Measurements from ENCODE around the gene RSPRY1.
"Not testable (repeated sequence)": the region's sequence is repeated elsewhere in the genome, so short reads cannot be mapped to it uniquely, and the experiment has no call there.

RSPRY1 gene

DNA sequence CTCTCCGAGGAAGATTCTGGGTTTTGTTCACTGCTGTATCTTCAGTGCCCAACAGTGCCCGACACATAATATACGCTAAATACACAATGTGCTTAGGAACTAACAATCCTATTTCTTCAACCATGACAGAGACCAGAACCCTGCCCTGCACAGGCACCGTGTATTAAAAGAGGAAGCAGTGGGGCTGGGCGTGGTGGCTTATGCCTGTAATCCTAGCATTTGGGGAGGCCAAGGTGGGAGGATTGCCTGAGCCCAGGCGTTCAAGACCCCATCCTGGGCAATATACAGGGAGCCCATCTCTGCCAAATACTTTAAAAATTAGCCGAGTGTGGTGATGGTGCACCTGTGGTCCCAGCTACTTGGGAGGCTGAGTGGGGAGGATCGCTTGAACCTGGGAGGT is 78.3 kb downstream of the RSPRY1 start:
- peak overlapping the region in 6 of 21 experiments; percentile 4 to 78 (median 57) for H3K27ac ChIP-seq
- H3K4me3 ChIP-seq, result no peak overlapping the region

DNA sequence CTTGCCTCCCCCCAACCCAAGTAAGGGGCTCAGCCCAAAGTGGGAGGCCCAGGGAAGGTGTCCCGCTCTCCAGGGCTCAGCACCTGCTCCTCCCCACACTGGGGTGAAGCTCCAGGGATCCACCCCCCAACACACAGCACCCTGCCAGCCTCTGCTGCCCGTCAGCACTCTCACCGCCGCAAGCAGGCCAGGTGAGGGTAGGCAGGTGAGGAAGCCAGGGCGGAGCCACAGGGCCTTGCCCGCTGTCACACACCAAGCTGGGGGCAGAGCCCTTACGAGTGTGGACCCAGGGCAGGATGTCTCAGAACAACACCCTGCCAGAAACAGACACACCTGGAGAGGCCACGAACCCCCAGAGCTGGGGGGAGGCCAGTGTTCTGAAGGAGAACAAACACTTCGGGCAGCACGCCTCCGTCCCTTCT is 78.8 kb downstream of the RSPRY1 start:
- H3K4me3 ChIP-seq, result no peak overlapping the region
- peak overlapping the region in 13 of 21 experiments; percentile 3 to 83 (median 58) for H3K27ac ChIP-seq

DNA sequence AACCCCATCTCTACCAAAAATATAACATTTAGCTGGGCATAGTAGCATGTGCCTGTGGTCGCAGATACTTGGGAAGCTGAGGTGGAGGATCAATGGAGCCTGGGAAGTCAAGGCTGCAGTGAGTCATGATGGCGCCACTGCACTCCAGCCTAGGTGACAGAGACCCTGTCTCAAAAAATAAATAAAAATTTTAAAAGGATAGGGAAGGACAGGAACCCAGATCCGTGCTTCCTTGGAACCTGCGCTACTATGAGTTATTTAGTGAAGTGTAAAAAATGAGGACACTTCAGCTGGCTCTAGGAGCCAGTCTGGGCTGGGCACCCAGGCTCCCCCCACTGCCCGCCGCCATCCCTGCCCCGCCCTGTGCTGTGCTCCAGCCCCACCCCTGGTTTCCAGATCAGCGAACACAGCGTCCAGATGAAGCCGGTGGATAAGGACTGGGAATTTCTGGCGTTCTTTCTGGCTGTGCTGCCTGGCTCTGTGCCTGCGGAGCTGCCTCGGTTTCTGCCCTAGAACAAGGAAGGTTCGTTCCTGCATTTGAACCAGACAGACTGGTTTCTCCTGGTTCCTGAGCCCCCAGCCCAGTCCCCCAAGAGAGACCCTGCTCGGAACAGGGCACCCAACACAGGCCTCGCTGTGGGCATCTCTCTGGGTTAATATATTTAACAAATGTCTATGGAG is 79.9 kb downstream of the RSPRY1 start:
- H3K27ac ChIP-seq, result peak overlapping the region in 19 of 21 experiments; percentile 3 to 83 (median 58)
- H3K4me3 ChIP-seq, result no peak overlapping the region

DNA sequence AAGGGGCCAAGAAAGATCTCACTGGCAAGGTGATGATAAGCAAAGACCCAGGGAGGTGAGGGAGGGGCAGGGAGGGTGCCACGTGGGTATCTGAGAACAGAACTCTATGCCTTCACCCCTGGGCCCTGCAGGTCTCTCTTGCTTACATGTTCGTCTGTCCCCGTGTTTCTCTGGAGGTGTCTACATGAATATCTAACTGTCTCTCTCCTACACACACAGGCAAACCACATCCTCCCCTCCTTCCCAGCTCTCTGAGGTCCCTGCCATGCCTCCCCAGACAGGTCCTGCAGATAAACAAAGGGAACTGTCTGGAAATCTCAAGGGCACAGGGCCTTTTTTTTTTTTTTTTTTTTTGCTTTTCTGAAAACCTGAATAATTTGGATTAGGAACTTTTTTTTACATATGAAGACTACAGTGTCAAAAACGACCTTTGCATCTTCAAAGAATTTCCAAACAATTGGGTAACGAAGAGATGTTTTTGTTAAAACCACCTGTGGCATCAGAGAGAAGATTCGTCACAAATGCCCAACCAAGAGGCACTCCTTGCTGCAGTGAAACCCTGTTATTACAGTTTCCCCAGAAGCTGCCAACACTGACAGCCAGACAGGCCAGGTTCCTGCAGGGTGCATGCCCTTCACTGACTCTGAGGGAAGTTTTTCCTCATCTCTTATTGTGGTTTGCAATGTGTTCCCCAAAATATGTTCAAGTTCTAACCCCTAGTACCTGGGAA is 80.6 kb downstream of the RSPRY1 start:
- H3K4me3 ChIP-seq, result no peak overlapping the region

DNA sequence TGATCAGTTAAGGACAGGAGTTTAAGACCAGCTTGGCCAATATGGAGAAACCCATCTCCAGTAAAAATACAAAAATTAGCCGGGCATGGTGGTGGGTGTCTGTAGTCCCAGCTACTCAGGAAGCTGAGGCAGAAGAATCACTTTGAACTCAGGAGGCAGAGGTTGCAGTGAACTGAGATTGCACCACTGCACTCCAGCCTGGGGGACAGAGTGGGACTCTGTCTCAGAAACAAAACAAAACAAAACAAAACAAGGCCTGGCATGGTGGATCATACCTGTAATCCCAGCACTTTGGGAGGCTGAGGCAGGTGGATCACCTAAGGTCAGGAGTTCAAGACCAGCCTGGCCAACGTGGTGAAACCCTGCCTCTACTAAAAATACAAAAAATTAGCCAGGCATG is 81.2 kb downstream of the RSPRY1 start:
- H3K4me3 ChIP-seq, result not testable (repeated sequence)
- H3K27ac ChIP-seq, result peak overlapping the region in 10 of 21 experiments; percentile 28 to 83 (median 69)

More for the DNA sequence above, 80.6 kb downstream of the RSPRY1 start:
- H3K27ac ChIP-seq, result peak overlapping the region in 16 of 21 experiments; percentile 11 to 83 (median 68)

DNA sequence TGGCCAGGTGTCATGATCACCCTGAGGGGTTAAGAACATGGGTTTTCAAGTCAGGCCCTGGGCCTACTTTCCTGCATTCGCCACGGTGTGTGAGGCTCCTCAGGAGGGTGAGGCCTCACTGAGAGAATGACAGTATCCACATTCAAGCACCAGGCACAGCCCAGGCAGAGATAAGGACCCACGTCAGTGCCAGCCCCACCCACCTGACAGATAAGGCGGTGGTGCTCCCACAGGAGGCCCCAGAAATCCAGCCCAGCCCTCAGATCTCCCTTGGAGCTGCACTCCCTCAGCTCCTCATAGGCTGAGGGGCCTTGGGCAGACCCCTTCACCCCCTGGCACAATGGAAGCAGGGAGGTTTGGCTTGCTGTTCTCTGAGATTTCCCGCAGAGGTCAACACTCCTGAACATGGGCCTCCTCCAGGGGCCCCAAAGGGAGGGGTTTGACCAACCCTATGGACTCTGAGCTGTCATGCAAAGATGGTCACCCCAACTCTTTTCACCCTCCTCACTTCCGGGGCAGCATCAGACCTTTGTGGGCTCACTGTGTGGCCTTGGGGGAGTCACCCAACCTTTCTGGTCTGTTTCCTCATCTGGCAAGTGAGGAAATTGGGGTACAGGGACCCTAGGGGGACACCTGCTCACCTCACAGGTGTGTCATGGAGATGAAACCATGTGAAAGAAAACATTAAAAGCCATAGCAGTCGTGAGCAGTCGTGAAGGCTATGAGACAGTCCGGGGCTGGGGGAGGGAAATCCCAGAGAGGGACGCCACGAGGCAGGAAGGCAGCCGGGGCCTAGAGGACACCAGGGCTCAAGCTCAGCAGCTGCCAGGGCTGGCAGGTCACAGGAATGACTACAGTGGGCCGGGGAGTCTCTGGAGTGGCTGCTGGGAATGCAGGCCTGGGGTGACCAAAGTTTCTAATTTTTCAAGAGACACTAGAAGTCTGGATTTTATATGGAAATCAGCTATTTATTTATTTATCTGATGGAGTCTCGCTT is 83.0 kb downstream of the RSPRY1 start:
- H3K27ac ChIP-seq, result peak overlapping the region in 8 of 21 experiments; percentile 19 to 83 (median 53)
- no peak overlapping the region for H3K4me3 ChIP-seq

DNA sequence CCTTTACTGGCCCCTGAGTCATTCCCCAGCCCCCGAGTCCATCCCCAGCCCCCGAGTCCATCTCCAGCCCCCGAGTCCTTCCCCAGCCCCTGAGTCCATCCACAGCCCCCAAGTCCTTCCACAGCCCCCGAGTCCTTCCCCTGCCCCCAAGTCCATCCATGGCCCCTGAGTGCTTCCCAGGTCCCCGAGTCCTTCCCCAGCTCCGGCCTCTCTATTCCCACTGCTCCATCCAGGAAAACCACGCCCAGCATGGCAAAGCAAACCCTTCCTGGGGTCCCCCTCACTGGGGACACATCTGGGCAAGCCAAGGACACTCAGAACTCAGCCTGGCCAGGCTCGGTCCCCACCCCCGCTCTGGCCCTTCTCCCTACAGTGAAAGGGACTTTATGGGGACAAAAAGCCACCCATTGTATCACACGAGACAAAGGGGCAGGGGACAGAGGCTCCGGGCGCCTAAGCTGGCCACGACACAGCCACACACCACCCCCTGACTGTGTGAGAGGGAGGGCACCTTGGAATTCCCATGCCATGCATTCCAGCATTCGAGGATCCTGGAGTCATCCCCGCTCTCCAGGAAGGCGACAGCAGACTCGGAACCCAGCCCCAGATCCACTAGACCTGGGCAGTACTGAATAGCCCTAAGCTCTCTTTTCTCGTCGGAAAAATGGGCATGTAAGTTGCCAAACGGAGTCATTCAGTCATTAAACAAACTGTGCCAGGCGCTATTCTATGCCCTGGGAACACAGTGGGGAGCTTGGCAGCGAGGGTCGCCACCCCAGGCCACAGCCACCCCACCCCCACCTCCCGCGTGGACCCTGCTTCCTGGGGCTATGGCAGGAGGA is 84.3 kb downstream of the RSPRY1 start:
- Histone ChIP-seq H3K27ac (no peak overlapping the region), H3K4me3 (no peak overlapping the region)

DNA sequence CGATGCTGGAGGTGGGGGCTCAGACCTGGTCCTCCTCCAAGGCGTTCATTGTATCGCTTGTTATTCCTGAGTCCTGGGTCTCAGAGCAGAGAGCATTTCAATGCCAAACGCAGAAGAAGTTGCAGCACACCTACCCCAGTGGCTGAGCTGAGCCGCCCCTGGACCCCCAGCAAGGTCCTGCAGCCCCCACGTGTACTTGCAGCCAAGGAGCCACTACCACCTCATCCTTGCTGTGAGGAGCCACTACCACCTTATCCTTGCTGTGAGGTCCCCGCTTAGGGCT is 84.9 kb downstream of the RSPRY1 start:
- Histone ChIP-seq H3K4me3 (no peak overlapping the region), H3K27ac (no peak overlapping the region)

DNA sequence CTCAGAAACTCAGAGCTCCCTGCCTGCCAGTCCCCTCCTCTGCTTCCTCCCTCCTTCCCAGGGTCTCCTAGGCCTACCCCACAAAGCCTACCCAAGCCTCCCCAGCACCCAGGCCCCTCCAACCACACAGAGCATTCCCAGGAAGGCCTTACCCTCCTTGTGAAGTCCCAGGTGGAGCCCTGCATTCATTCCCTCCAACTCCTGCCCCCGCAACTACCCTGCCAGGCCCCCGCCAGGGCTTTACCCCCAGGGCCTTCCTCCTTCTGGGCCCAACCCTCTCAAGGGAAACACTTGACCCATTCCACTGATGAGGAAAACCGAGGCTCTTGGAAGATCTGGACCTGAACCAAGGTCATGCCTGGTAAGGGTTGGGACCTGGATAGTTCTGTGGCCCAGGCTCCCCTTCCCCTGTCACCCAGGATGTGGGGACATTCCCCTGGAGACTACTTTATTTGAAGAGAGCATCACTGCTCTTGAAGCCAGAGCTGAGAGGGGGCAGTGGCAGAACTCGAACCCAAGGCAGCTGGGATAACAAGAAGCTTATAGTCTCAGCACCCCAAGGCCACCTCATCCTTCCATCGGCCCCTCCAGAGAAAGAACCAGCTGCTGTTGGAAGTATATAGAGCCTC is 85.9 kb downstream of the RSPRY1 start:
- no peak overlapping the region for H3K4me3 ChIP-seq
- peak overlapping the region in 2 of 21 experiments; percentile 4 to 30 for H3K27ac ChIP-seq

DNA sequence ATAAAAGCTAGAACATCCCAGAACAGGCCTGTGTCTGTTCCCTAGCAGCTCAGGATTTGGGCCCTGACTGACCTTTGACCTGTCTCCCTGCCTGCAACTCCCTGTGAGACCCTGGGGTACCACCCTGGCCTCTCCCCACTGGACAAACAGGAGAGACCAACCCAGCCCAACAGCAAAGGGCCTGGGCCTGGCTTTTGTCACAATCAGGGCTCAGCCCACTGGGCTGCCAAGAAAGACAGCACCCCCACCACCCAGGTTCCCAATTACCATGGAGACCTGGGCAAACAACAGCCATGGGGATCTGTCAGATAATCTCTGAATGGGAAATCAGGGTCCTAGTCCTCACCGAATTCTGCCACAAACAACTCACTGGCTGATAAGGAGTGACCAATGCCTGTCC is 87.2 kb downstream of the RSPRY1 start:
- no peak overlapping the region for H3K4me3 ChIP-seq
- no peak overlapping the region for H3K27ac ChIP-seq

DNA sequence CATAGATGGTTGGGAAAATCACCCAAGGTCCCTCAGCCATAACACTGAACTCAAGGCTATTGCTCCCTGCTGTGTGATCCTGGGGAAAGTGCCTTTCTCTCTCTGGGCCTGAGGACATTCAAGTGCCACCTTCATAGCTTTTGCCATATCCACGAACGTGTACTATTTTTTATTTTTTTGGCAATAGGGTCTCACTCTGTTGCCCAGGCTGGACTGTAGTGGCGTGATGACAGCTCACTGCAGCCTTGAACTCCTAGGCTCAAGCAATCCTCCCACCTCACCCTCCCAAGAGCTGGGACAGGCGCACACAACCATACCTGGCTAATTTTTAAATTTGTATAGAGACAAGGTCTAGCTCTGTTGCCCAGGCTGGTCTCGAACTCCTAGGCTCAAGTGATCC is 87.7 kb downstream of the RSPRY1 start:
- Histone ChIP-seq H3K27ac (no peak overlapping the region), H3K4me3 (no peak overlapping the region)

DNA sequence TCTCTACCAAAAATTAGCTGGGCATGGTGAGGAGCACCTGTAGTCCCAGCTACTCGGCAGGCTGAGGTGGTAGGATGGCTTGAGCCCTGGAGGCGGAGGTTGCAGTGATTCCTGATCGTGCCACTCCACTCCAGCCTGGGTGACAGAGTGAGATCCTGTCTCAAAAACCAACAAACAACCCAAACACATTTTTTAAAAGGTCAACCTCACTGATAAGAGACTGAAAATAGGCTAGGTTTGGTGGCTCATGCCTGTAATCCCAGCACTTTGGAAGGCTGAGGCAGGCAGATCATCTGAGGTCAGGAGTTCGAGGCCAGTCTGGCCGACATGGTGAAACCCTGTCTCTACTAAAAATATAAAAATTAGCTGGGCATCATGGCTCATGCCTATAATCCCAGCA is 89.8 kb downstream of the RSPRY1 start:
- H3K27ac ChIP-seq, result peak overlapping the region in 12 of 21 experiments; percentile 0 to 74 (median 26)
- H3K4me3 ChIP-seq, result not testable (repeated sequence)

DNA sequence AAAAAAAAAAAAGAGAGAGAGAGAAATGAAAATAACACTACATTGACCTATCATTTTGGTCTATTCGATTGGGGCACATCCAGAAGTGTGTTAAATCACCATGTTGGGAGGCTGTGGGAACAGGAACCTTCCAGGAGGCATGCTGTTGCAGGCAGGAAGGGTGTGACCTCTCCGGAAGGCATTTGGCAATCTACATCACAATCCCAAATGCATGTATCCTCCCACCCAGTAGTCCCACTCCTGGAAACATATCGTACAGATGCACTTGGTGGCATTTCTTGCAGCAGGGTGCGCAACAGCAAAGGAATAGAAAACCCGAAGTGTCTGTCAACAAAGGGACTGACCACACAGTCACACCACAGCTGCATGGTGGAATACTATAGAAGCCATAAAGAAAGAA is 90.5 kb downstream of the RSPRY1 start:
- H3K27ac ChIP-seq, result peak overlapping the region in 6 of 21 experiments; percentile 10 to 73 (median 26)

DNA sequence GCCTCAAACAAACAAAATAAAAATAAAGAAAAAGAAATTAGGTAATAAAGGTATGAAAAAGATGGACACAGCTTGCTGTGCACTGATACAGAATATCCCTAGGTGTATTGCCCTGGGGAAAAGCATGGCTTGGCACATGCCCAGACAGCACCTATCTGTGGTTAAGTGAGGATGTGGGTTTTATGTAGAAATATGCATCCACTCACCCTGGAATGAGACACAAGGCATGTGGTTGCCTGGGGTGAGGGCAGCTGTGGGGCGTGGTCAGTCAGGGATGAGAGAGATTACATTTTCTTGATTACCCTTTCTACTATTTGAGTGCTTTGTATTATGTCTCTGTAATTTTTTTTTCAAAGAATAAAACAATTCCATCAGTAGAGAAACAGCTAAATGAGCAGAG is 91.5 kb downstream of the RSPRY1 start:
- Histone ChIP-seq H3K4me3 (no peak overlapping the region), H3K27ac (peak overlapping the region in 1 of 21 experiments; percentile 55)

More for the DNA sequence above, 90.5 kb downstream of the RSPRY1 start:
- H3K4me3 ChIP-seq, result no peak overlapping the region

DNA sequence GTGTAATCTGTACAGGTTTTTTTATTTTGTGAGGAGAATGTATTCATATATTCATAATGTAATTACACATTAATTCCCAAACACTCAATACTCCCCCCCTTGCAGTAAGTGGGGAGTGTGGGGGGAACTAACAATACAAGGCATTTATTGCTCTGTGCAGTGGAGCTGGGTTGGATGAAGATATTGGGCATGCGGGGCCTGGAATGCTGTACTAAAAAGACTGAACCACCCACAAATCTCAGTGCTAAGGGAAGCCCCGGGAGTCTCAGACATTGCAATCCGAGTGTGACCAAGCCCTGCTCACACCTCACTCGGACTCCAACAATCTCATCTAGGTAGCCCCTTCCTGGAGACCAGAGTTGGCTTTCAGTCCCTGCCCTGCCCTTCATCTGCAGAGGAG is 92.4 kb downstream of the RSPRY1 start:
- H3K4me3 ChIP-seq, result no peak overlapping the region
- H3K27ac ChIP-seq, result peak overlapping the region in 1 of 21 experiments; percentile 16

DNA sequence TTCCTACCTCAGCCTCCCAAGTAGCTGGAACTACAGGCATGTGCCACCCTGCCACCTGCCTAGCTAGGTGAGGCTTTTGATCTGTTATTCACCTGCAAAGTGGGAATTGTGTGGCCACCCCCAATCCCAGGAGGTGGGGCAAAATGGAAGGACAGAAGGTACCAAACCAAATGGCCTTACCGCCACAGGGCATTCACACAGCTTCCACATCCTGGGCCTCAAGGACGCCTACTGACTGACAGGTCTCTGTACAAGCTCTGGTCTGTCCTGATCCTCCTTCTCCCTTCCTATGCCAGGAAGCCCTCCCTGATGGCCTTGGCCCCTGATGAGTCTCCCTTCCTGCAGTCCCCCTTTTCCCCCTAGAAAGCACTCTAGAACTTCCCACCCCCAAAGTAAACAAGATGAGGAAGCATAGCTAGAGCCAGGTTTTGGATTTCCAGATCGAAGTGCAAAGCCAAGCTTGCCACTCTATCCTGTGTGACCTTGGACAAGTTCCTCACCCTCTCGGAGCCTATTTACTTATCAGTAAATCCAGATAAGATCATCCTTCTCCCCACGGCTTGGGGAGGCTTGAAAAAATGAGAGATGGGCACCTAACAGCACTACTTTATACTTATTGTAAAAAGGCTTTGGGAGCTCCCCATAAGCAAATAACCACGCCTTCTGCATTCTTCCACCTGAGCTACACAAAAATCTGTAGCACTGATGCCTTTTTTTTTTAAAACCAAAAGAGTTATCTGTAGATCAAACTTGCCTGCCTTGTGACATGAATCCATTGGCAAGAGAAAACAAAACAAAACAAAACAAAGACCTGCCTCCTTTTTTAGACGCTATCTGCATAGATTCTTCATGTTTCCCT is 93.9 kb downstream of the RSPRY1 start:
- peak overlapping the region in 2 of 21 experiments; percentile 17 to 35 for H3K27ac ChIP-seq
- H3K4me3 ChIP-seq, result no peak overlapping the region

DNA sequence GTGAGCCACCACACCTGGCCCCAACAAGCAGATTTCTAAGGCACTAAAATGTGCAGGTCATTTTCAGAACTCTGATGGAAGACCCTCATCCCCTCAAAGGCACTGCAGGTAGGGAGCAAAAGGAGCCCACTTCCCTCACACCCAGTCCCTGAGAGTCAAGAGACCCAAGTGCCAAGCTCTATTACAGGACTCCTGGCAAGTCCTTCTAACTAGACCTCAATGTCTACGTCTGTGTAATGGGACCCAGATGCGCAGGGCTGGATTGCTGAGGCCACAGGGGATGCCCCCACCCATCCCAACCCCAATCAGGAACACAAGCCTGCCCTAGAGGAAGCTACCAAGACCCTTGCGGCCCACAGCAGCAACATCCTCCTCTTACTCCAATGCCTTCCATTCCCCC is 95.7 kb downstream of the RSPRY1 start:
- Histone ChIP-seq H3K4me3 (no peak overlapping the region), H3K27ac (peak overlapping the region in 1 of 21 experiments; percentile 5)
